Gastroesophageal sphincter (tissue), 4 donors: ENCODE results near the gene PHLDA2. TPM values are rescaled to one million over a fixed set of nuclear protein-coding genes. Genes with fewer than 3 reads are reported as not detected.

Experiments
- ATAC-seq: fragments of 150-250 bp; one replicate; pipeline ENCODE4 v1.9.1; 2016; ENCODE audit warnings: mild to moderate bottlenecking, moderate library complexity
- H3K27ac ChIP-seq, 4 donors: fragments of 200-600 bp; sonication (generic) in 3 of 4; 1 replicate in 3 of 4; 2 replicates in 1 of 4; pipeline ENCODE4 v1.5.1; 2016 to 2019
- H3K27me3 ChIP-seq: fragments of 200-600 bp; sonication (generic); one replicate; pipeline ENCODE4 v1.5.1; 2019
- H3K36me3 ChIP-seq, 2 donors: fragments of 200-600 bp; sonication (generic); one replicate each; pipeline ENCODE4 v1.5.1; 2019; ENCODE audit warnings: control low read depth in 1 of 2
- H3K4me1 ChIP-seq, 3 donors: fragments of 200-600 bp; sonication (generic); 1 replicate in 2 of 3; 2 replicates in 1 of 3; pipeline ENCODE4 v1.5.1; 2016 to 2019; ENCODE audit warnings: control low read depth in 2 of 3
- H3K4me3 ChIP-seq, 2 donors: fragments of 200-600 bp; sonication (generic); one replicate each; pipeline ENCODE4 v1.5.1; 2019; ENCODE audit warnings: mild to moderate bottlenecking in 1 of 2, moderate library complexity in 1 of 2
- H3K9me3 ChIP-seq, 3 donors: fragments of 200-600 bp; sonication (generic); one replicate each; pipeline ENCODE4 v1.5.1; 2017 to 2019; ENCODE audit warnings: control low read depth in 2 of 3
- EP300 ChIP-seq: sonication (generic); formaldehyde crosslinking; IDR thresholded peaks from one replicate; pipeline ENCODE4 v1.6.1; 2017; ENCODE audit warnings: antibody characterized with exemption, mild to moderate bottlenecking
- POLR2A ChIP-seq, 2 donors: fragments of 450-650 bp; IDR thresholded peaks; one replicate each; pipeline ENCODE4 v1.6.1; 2017; ENCODE audit warnings: antibody characterized with exemption in 2 of 2, mild to moderate bottlenecking in 2 of 2, moderate library complexity in 1 of 2
- POLR2AphosphoS5 ChIP-seq: sonication (generic); formaldehyde crosslinking; IDR thresholded peaks from one replicate; pipeline ENCODE4 v1.6.1; 2017; ENCODE audit warnings: antibody characterized with exemption
- WGBS, 2 donors: methylation state at CpG; one replicate each; pipeline ENCODE4 v1.1.5; 2018; ENCODE audit warnings: low coverage in 1 of 2; 5-methylcytosine and 5-hydroxymethylcytosine counted together
- small RNA-seq, 4 donors: library from RNA; depleted of rRNA; stranded (forward); fragments of <200 nt; gene quantifications; one replicate each; pipeline ENCODE3, GENCODE V24; 2016
- total RNA-seq, 4 donors: library from RNA; depleted of rRNA; stranded (reverse); fragments of >200 nt; gene quantifications; one replicate each; pipeline ENCODE4 v1.1.0, GENCODE V29; 2016
- TF ChIP-seq, protein P1 (sequence below), 4 experiments: fragments of 200-600 bp in 2 of 4; fragments of 450-650 bp in 2 of 4; sonication (generic) in 1 of 4; IDR thresholded peaks; one replicate each; pipeline ENCODE4 v1.5.1; 2017 to 2019; ENCODE audit warnings: antibody characterized with exemption in 4 of 4, mild to moderate bottlenecking in 2 of 4, moderate library complexity in 2 of 4

Gene PHLDA2
- total RNA-seq, 4 donors from 2014 or later = 0.82 to 5.0 (median 1.9) TPM; not detected in 1

DNA sequence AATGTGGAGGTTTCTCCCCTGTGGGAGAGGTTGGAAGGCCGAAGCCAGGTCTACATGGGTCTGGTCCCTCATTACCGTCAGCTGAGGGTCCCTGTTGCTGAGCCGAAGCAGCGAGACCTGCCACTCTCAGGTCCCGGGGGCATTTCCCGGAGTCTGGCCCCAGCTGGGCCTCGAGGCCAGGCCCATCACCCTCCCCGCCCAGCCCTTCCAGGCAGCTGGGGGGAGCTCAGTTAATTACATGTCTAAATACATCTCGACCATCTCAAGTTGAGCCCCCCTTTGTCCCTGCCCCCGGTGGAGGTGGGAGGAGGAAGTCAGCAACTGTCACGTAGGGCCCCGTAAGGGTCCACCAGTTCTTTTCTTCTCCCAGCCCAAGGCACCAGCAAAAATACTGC lies 47.2 kb downstream of the PHLDA2 start:
- WGBS, 2 donors = 40% methylated on average over 4 of the region's 12 CpGs; no CpG with 5 or more reads in 1 of the 2 donors
- H3K4me3 ChIP-seq = peak overlapping the region in 1 of 2 donors; percentile 84
- peaks cover 0 to 44% (median 19%) of the 10 kb centered on the region in 3 donors for H3K4me1 ChIP-seq
- peaks cover 0 to 17% of the 10 kb centered on the region in 2 donors for H3K36me3 ChIP-seq
- no peak for TF ChIP-seq EP300
- TF ChIP-seq POLR2AphosphoS5 = no peak
- TF ChIP-seq, protein P1, sequence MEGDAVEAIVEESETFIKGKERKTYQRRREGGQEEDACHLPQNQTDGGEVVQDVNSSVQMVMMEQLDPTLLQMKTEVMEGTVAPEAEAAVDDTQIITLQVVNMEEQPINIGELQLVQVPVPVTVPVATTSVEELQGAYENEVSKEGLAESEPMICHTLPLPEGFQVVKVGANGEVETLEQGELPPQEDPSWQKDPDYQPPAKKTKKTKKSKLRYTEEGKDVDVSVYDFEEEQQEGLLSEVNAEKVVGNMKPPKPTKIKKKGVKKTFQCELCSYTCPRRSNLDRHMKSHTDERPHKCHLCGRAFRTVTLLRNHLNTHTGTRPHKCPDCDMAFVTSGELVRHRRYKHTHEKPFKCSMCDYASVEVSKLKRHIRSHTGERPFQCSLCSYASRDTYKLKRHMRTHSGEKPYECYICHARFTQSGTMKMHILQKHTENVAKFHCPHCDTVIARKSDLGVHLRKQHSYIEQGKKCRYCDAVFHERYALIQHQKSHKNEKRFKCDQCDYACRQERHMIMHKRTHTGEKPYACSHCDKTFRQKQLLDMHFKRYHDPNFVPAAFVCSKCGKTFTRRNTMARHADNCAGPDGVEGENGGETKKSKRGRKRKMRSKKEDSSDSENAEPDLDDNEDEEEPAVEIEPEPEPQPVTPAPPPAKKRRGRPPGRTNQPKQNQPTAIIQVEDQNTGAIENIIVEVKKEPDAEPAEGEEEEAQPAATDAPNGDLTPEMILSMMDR (IDR thresholded peaks at IDR 0.05) = no peak
- no peak for TF ChIP-seq POLR2A (IDR thresholded peaks at IDR 0.05)
- H3K9me3 ChIP-seq = peaks cover 0 to 12% (median 0%) of the 10 kb centered on the region in 3 donors
- peak overlapping the region in 3 of 4 donors; percentile 38 to 96 (median 93) for H3K27ac ChIP-seq
- ATAC-seq = no peak
- no peaks in the 10 kb centered on the region for H3K27me3 ChIP-seq

- Histone ChIP-seq H3K4me3 (no peak overlapping the region), H3K27ac (peak overlapping the region in 3 of 4 donors; percentile 38 to 96 (median 93)), H3K36me3 (peaks cover 0 to 17% of the 10 kb centered on the region in 2 donors), H3K4me1 (peaks cover 0 to 38% (median 14%) of the 10 kb centered on the region in 3 donors), H3K27me3 (no peaks in the 10 kb centered on the region), H3K9me3 (peaks cover 0 to 16% (median 0%) of the 10 kb centered on the region in 3 donors)
- TF ChIP-seq POLR2A (IDR thresholded peaks at IDR 0.05) (no peak), EP300 (no peak), POLR2AphosphoS5 (no peak)
- TF ChIP-seq, protein P1 (IDR thresholded peaks at IDR 0.05) = no peak
- 69 to 100% methylated on average over 2 to 3 of the region's 19 CpGs for WGBS, 2 donors
- no peak for ATAC-seq
Observed at GRCh38 chr11:2881076-2881980, 47.9 kb downstream of the PHLDA2 start.

DNA sequence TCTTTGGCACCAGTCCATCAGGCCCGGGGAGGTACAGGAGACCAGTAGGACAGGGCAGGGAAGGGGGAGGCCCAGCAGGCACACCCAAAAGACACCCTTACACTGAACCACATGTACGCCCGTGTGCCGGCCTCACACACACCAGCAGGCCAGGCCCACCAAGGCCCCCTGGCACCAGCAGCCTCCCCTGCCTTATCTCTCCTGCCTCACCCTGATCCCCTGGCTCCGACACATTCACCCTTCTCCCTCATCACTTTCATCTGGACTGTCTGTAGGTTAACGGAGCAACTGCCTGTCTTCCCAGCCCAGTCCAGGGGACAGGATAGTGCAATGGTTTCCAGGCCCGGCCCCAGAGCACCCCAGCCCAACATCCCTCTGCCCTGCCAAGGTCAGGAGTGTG lies 48.6 kb downstream of the PHLDA2 start:
- H3K4me3 ChIP-seq = no peak overlapping the region
- H3K36me3 ChIP-seq = peaks cover 0 to 19% of the 10 kb centered on the region in 2 donors
- no peaks in the 10 kb centered on the region for H3K27me3 ChIP-seq
- peaks cover 0 to 34% (median 11%) of the 10 kb centered on the region in 3 donors for H3K4me1 ChIP-seq
- no peak overlapping the region for H3K27ac ChIP-seq
- H3K9me3 ChIP-seq = peaks cover 0 to 16% (median 0%) of the 10 kb centered on the region in 3 donors
- no peak for ATAC-seq
- TF ChIP-seq EP300 = no peak
- TF ChIP-seq, protein P1 (IDR thresholded peaks at IDR 0.05) = no peak
- no peak for TF ChIP-seq POLR2A (IDR thresholded peaks at IDR 0.05)
- no peak for TF ChIP-seq POLR2AphosphoS5
- WGBS, 2 donors = 90% methylated on average over 2 of the region's 7 CpGs; no CpG with 5 or more reads in 1 of the 2 donors

DNA sequence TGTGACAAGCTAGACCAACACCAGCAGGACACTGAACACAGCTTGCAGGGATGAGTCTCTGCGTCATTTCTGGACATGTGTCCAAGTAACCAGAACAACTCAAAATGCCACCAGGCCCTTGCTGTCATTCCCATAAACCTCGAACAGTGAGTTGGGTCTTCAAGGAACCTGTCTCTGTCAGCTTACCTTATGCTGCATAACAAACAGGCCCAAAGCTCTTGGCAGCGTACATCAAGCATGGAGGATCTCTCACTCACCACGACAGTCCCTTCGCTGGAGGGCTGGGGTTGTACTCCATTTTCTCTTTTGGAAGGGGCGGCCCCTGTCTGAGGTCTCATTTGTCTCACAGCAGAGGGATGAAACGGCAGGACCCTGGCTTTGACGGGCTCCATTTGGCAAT lies 50.4 kb downstream of the PHLDA2 start:
- no peak for ATAC-seq
- H3K36me3 ChIP-seq = peaks cover 0 to 27% of the 10 kb centered on the region in 2 donors
- H3K27me3 ChIP-seq = peaks cover 3% of the 10 kb centered on the region
- no peak overlapping the region for H3K27ac ChIP-seq
- peaks cover 0 to 23% (median 0%) of the 10 kb centered on the region in 3 donors for H3K9me3 ChIP-seq
- no peak overlapping the region for H3K4me3 ChIP-seq
- TF ChIP-seq POLR2A (IDR thresholded peaks at IDR 0.05) (no peak), EP300 (no peak), POLR2AphosphoS5 (no peak)
- TF ChIP-seq, protein P1 (IDR thresholded peaks at IDR 0.05) = no peak
- H3K4me1 ChIP-seq = peaks cover 0 to 28% (median 11%) of the 10 kb centered on the region in 3 donors
- WGBS, 2 donors = 92 to 100% methylated on average over 1 to 2 of the region's 8 CpGs

Small RNA genes lying within 50 kb of the gene (small RNA-seq; reads per million reads assigned to genes)
- gene SNORA54 = 15.2 to 21.5 (median 18.8) reads per million in 4 donors

Other genes starting within 250 kb of the PHLDA2 start
- gene KCNQ1OT1, start 229.4 kb downstream of the PHLDA2 start, total RNA-seq = 1 to 10 TPM in 3 of 4 donors, under 1 TPM in 1; 0.52 to 3.3 (median 1.4) TPM
- 100 to 1,000 TPM in 2 of 4 donors, 10 to 100 TPM in 2; 87.0 to 201 (median 121) TPM for gene CDKN1C, start 43.6 kb downstream of the PHLDA2 start, total RNA-seq
- gene NAP1L4, start 62.9 kb upstream of the PHLDA2 start, total RNA-seq = 100 to 1,000 TPM; 107 to 175 (median 137) TPM
- gene CARS1, start 128.0 kb upstream of the PHLDA2 start, total RNA-seq = 10 to 100 TPM; 29.1 to 41.5 (median 31.2) TPM
- 10 to 100 TPM; 39.9 to 94.0 (median 66.4) TPM for gene OSBPL5, start 235.9 kb upstream of the PHLDA2 start, total RNA-seq